Measurements from ENCODE around the gene HMG20A. TPM values are rescaled to one million over a fixed set of nuclear protein-coding genes. Genes with fewer than 3 reads are reported as not detected.

The HMG20A gene
- polyA plus RNA-seq, 1 experiment = 31.0 TPM

DNA sequence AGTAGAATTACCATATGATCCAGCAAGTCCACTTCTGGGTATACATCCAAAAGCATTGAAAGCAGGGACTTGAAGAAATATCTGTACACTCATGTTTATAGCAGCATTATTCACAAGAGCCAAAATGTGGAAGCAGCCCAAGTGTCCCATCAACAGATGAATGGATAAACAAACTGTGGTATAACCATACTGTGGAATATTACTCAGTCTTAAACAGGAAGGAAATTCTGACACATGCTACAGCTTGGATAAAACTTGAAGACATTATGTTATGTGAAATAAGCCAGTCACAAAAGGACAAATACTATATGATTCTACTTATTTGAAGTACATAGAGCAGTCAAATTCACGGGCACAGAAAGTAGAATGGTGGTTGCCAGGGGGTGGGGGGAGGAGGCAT is 91.2 kb downstream of the HMG20A start:
- Histone ChIP-seq H3K4me3 (ENCODE audit: low read depth, low read length) (no peak overlapping the region), H3K36me3 (ENCODE audit: control insufficient read depth, insufficient read depth, low read length) (no peaks in the 10 kb centered on the region), H3K27me3 (ENCODE audit: control insufficient read depth, insufficient read depth, low read length) (no peaks in the 10 kb centered on the region)
- no peak for DNase-seq (ENCODE audit: low read depth)
- POLR2A ChIA-PET = no interaction called here
- TF ChIP-seq, protein P1, sequence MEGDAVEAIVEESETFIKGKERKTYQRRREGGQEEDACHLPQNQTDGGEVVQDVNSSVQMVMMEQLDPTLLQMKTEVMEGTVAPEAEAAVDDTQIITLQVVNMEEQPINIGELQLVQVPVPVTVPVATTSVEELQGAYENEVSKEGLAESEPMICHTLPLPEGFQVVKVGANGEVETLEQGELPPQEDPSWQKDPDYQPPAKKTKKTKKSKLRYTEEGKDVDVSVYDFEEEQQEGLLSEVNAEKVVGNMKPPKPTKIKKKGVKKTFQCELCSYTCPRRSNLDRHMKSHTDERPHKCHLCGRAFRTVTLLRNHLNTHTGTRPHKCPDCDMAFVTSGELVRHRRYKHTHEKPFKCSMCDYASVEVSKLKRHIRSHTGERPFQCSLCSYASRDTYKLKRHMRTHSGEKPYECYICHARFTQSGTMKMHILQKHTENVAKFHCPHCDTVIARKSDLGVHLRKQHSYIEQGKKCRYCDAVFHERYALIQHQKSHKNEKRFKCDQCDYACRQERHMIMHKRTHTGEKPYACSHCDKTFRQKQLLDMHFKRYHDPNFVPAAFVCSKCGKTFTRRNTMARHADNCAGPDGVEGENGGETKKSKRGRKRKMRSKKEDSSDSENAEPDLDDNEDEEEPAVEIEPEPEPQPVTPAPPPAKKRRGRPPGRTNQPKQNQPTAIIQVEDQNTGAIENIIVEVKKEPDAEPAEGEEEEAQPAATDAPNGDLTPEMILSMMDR (IDR thresholded peaks at IDR 0.05; ENCODE audit: insufficient read depth, low read depth, low read length) = no peak
- CTCF ChIA-PET = no interaction called here

DNA sequence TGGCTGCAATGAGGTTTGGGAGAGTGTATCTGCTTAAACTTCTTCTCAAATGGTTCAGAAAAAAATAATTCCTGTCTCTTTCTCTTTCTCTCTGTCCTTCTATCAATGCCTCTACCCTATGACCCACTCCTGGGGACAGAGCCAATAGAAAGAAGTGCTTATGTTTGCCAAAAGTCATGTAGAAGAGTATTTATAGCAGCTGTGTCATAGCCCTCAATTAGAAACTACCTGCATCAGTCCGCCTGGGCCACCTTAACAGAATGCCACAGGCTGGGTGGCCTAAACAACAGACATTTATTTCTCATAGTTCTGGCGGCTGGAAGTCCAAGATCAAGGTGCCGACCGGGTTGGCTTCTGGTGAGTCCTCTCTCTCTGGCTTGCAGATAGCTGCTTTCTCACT is 92.5 kb downstream of the HMG20A start:
- Histone ChIP-seq H3K4me3 (ENCODE audit: low read depth, low read length) (no peak overlapping the region), H3K36me3 (ENCODE audit: control insufficient read depth, insufficient read depth, low read length) (no peaks in the 10 kb centered on the region), H3K27me3 (ENCODE audit: control insufficient read depth, insufficient read depth, low read length) (no peaks in the 10 kb centered on the region)
- ChIA-PET POLR2A (interaction anchor here (0.6 kb wide), 1 partner anchor 326 kb away, joined by 5 read pairs; no protein-coding TSS in a partner anchor), CTCF (no interaction called here)
- DNase-seq (ENCODE audit: low read depth) = no peak
- TF ChIP-seq, protein P1 (IDR thresholded peaks at IDR 0.05; ENCODE audit: insufficient read depth, low read depth, low read length) = no peak

DNA sequence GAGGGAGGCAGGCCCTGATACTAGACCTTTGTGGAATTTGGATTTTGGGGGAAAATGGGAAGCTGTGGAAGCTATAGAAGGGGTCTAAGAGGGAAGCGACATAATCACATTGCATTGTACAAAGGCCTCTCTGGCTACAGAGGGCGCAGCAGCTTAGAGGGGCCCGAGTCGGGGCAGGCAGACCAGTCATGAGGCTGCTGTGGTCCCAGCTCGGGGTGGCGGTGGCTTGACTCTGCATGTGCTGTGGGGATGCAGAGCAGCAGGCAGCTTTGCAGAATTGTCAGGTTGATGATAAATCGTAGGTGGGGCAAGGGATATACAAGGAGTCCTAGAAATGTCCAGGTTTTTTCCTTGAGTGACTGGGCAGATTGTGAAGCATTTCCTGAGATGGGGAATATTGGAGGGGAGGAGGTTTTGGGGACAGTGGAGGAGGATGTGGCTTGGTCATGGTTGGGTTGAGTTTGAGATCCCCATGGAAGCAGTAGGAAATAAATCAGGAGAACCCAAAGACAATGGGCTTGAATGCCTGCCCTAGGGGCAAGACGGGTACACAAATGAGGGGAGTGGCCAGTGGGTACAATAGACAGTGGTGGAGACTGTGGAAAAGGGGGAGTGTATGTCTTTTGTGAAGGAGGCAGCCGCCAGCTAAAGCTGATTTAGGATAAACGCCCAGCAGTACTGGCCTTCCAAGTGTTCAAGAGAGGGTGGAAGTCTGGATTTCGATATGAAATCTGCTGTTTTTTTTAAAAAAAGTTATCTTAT is 94.1 kb downstream of the HMG20A start:
- H3K36me3 ChIP-seq (ENCODE audit: control insufficient read depth, insufficient read depth, low read length) = no peaks in the 10 kb centered on the region
- no peak overlapping the region for H3K4me3 ChIP-seq (ENCODE audit: low read depth, low read length)
- H3K27me3 ChIP-seq (ENCODE audit: control insufficient read depth, insufficient read depth, low read length) = no peaks in the 10 kb centered on the region; the same call in 1 of the 2 replicates
- DNase-seq (ENCODE audit: low read depth) = no peak
- ChIA-PET CTCF (interaction anchor here (0.8 to 1.3 kb wide), 2 partner anchors 29 to 328 kb away, joined by 3 to 4 read pairs; no protein-coding TSS in a partner anchor), POLR2A (no interaction called here)
- TF ChIP-seq, protein P1 (IDR thresholded peaks at IDR 0.05; ENCODE audit: insufficient read depth, low read depth, low read length) = no peak

DNA sequence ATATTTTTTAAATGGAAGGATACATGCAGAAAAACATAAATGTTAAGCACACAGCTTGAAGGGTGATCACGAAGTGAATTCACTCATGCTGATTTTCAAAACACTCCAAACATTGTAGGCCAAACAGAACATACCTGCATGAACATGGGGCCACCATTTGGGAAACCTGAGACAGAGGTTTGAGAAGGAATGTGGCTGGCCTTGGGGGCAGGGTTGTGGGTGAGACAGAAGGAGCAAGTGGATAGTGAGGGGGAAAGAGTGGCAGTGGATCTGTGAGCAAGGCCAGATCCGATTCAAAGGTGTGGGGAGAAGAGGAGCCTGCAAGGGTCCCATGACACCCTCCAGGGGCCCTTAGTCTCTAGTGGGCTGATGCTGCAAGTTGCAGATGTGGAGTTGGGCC is 94.9 kb downstream of the HMG20A start:
- H3K27me3 ChIP-seq (ENCODE audit: control insufficient read depth, insufficient read depth, low read length) = no peaks in the 10 kb centered on the region; the same call in 1 of the 2 replicates
- ChIA-PET POLR2A (no interaction called here), CTCF (interaction anchor here (1.3 kb wide), 1 partner anchor 12 kb away, joined by 3 read pairs; no protein-coding TSS in a partner anchor)
- H3K36me3 ChIP-seq (ENCODE audit: control insufficient read depth, insufficient read depth, low read length) = no peaks in the 10 kb centered on the region
- H3K4me3 ChIP-seq (ENCODE audit: low read depth, low read length) = no peak overlapping the region
- no peak for DNase-seq (ENCODE audit: low read depth)
- TF ChIP-seq, protein P1 (IDR thresholded peaks at IDR 0.05; ENCODE audit: insufficient read depth, low read depth, low read length) = no peak

DNA sequence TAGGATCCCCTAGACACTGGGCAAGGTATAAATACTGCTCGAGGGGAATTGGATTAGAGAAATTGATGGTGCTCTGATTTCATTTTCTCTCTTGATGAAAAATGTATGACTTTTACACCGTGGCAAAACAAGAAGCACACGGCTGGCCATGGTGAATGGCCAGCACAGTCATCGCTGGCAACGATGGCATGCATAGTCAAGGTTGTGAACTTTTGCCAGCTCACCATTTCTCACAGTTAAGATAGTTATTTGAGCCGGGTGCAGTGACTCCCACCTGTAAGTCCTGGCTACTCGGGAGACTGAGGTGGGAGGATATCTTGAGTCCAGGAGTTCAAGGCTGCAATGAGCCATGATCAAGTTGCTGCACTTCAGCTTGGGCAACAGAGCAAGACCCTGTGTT is 95.4 kb downstream of the HMG20A start:
- TF ChIP-seq, protein P1 (IDR thresholded peaks at IDR 0.05; ENCODE audit: insufficient read depth, low read depth, low read length) = no peak
- no peaks in the 10 kb centered on the region for H3K36me3 ChIP-seq (ENCODE audit: control insufficient read depth, insufficient read depth, low read length)
- ChIA-PET POLR2A (no interaction called here), CTCF (interaction anchor here (0.9 to 1.3 kb wide), 2 partner anchors 12 to 16 kb away, joined by 3 read pairs; no protein-coding TSS in a partner anchor)
- no peak overlapping the region for H3K4me3 ChIP-seq (ENCODE audit: low read depth, low read length)
- DNase-seq (ENCODE audit: low read depth) = no peak
- no peaks in the 10 kb centered on the region; the same call in 1 of the 2 replicates for H3K27me3 ChIP-seq (ENCODE audit: control insufficient read depth, insufficient read depth, low read length)
